Mesothelial cell of epicardium (in vitro differentiated cells): ENCODE data around the gene PDE4D. TPM values are rescaled to one million over a fixed set of nuclear protein-coding genes. Genes with fewer than 3 reads are reported as not detected.

Experiments
- DNase-seq, 2 experiments: peaks; one replicate each; pipeline ENCODE4 v3.0.0; 2021; ENCODE audit warnings: low spot score in 2 of 2; ENCODE audit not compliant: unreplicated experiment in 2 of 2
- H3K27ac Mint-ChIP-seq: 2 replicates; pipeline ENCODE4 v1.8.0; 2021; ENCODE audit warnings: mixed read lengths
- H3K27me3 Mint-ChIP-seq: 2 replicates; pipeline ENCODE4 v1.8.0; 2021; ENCODE audit warnings: low read depth, mixed read lengths
- H3K36me3 Mint-ChIP-seq: 2 replicates; pipeline ENCODE4 v1.8.0; 2021; ENCODE audit warnings: mixed read lengths
- H3K4me1 Mint-ChIP-seq: 2 replicates; pipeline ENCODE4 v1.8.0; 2021; ENCODE audit warnings: mixed read lengths
- H3K4me3 Mint-ChIP-seq: 2 replicates; pipeline ENCODE4 v1.8.0; 2021; ENCODE audit warnings: mild to moderate bottlenecking, moderate library complexity, mixed read lengths
- H3K9me3 Mint-ChIP-seq: 2 replicates; pipeline ENCODE4 v1.8.0; 2021; ENCODE audit warnings: mixed read lengths
- CTCF ChIP-seq: fragments of 200-600 bp; sonication (generic); IDR thresholded peaks from one replicate; pipeline ENCODE4 v1.5.0; 2021; ENCODE audit warnings: antibody characterized with exemption; ENCODE audit not compliant: unreplicated experiment
- total RNA-seq: library from RNA; stranded (reverse); gene quantifications from 3 replicates; pipeline ENCODE4 v1.2.1, GENCODE V29; 2021

The PDE4D gene
- total RNA-seq, 1 donor from 2014 or later, result 105 TPM

GRCh38 chr5:59134471-59135163, 758.9 kb downstream of the PDE4D start:
- Mint-ChIP-seq H3K9me3 (no peaks in the 10 kb centered on the region), H3K4me1 (peaks cover 14% of the 10 kb centered on the region), H3K27ac (no peak overlapping the region), H3K4me3 (no peak overlapping the region), H3K36me3 (peaks cover 2% of the 10 kb centered on the region), H3K27me3 (no peaks in the 10 kb centered on the region)
- no peak for DNase-seq
- TF ChIP-seq CTCF, result no peak

GRCh38 chr5:59133764-59134261, 759.7 kb downstream of the PDE4D start:
- Mint-ChIP-seq H3K36me3 (peaks cover 2% of the 10 kb centered on the region), H3K4me1 (peaks cover 14% of the 10 kb centered on the region), H3K27me3 (no peaks in the 10 kb centered on the region), H3K4me3 (no peak overlapping the region), H3K27ac (peak overlapping the region; percentile 2), H3K9me3 (no peaks in the 10 kb centered on the region)
- no peak for TF ChIP-seq CTCF
- no peak for DNase-seq

GRCh38 chr5:59132131-59132530, 761.4 kb downstream of the PDE4D start:
- H3K9me3 Mint-ChIP-seq, result no peaks in the 10 kb centered on the region
- H3K4me3 Mint-ChIP-seq, result no peak overlapping the region
- TF ChIP-seq CTCF, result no peak
- H3K27ac Mint-ChIP-seq, result no peak overlapping the region
- no peak for DNase-seq
- peaks cover 13% of the 10 kb centered on the region for H3K4me1 Mint-ChIP-seq
- H3K27me3 Mint-ChIP-seq, result no peaks in the 10 kb centered on the region
- peaks cover under 1% of the 10 kb centered on the region for H3K36me3 Mint-ChIP-seq

- H3K4me3 Mint-ChIP-seq, result no peak overlapping the region
Observed at GRCh38 chr5:59130431-59130830, 763.1 kb downstream of the PDE4D start.

GRCh38 chr5:59128646-59129290, 764.8 kb downstream of the PDE4D start:
- H3K27ac Mint-ChIP-seq, result no peak overlapping the region
- H3K4me1 Mint-ChIP-seq, result peaks cover 3% of the 10 kb centered on the region
- no peak for TF ChIP-seq CTCF
- no peaks in the 10 kb centered on the region for H3K36me3 Mint-ChIP-seq
- H3K9me3 Mint-ChIP-seq, result no peaks in the 10 kb centered on the region
- no peak for DNase-seq
- H3K4me3 Mint-ChIP-seq, result no peak overlapping the region
- H3K27me3 Mint-ChIP-seq, result no peaks in the 10 kb centered on the region

More at GRCh38 chr5:59130431-59130830, 763.1 kb downstream of the PDE4D start:
- H3K36me3 Mint-ChIP-seq, result no peaks in the 10 kb centered on the region
- H3K9me3 Mint-ChIP-seq, result no peaks in the 10 kb centered on the region
- no peak for TF ChIP-seq CTCF
- no peaks in the 10 kb centered on the region for H3K27me3 Mint-ChIP-seq
- DNase-seq, result no peak
- H3K27ac Mint-ChIP-seq, result no peak overlapping the region
- H3K4me1 Mint-ChIP-seq, result peaks cover 6% of the 10 kb centered on the region
